Measurements from ENCODE around the gene NAGA.

NAGA gene

GRCh38 chr22:42016111-42016510, 54.5 kb downstream of the NAGA start:
- DNase-seq (ENCODE audit: insufficient read length, low spot score), result no peak
- no peak for FAIRE-seq

GRCh38 chr22:42013385-42013784, 57.2 kb downstream of the NAGA start:
- no peak for FAIRE-seq
- no peak for TF ChIP-seq CTCF (IDR thresholded peaks at IDR 0.05; ENCODE audit: insufficient read depth, missing control alignments)
- no peak for DNase-seq (ENCODE audit: insufficient read length, low spot score)

More at GRCh38 chr22:42016111-42016510, 54.5 kb downstream of the NAGA start:
- TF ChIP-seq CTCF (IDR thresholded peaks at IDR 0.05; ENCODE audit: insufficient read depth, missing control alignments), result no peak

GRCh38 chr22:42010778-42011177, 59.8 kb downstream of the NAGA start:
- no peak for TF ChIP-seq CTCF (IDR thresholded peaks at IDR 0.05; ENCODE audit: insufficient read depth, missing control alignments)
- FAIRE-seq (no peak), DNase-seq (ENCODE audit: insufficient read length, low spot score) (no peak)

Measured in D721Med (cell line).